K562 (cell line): ENCODE data around the gene POLR2M. TPM values are rescaled to one million over a fixed set of nuclear protein-coding genes. Genes with fewer than 3 reads are reported as not detected.
A peak's percentile ranks its signal among the peaks of the same experiment; 100 is the strongest.

Experiments used
- C11orf30 ChIP-seq: fragments of 450-650 bp; IDR thresholded peaks from 2 replicates; pipeline ENCODE4 v1.6.1; 2016; ENCODE audit warnings: low read depth, mild to moderate bottlenecking
- ETV1 ChIP-seq: fragments of 450-650 bp; conservative IDR thresholded peaks from 2 replicates; pipeline ENCODE4 v1.6.1; 2016; ENCODE audit warnings: missing genetic modification characterization, control low read depth, low read depth, missing compliant biosample characterization
- IFI16 ChIP-seq: fragments of 250-450 bp; sonication (Bioruptor Pico); IDR thresholded peaks from 2 replicates; pipeline ENCODE4 v2.1.2; 2022; ENCODE audit warnings: mild to moderate bottlenecking, inconsistent platforms
- IRF2 ChIP-seq: sonication (generic); formaldehyde crosslinking; IDR thresholded peaks from 2 replicates; pipeline ENCODE4 v1.8.1; 2022; ENCODE audit warnings: mild to moderate bottlenecking, missing genetic modification reagents
- KLF1 ChIP-seq: fragments of 450-650 bp; IDR thresholded peaks from 2 replicates; pipeline ENCODE4 v1.6.1; 2016; ENCODE audit warnings: missing genetic modification characterization, missing compliant biosample characterization
- MCM5 ChIP-seq: fragments of 450-650 bp; IDR thresholded peaks from 2 replicates; pipeline ENCODE4 v1.6.1; 2016; ENCODE audit warnings: low read depth
- MTA1 ChIP-seq: fragments of 450-650 bp; IDR thresholded peaks from 2 replicates; pipeline ENCODE4 v1.6.1; 2017; ENCODE audit warnings: borderline replicate concordance
- MTF1 ChIP-seq: fragments of 250-450 bp; sonication (Bioruptor Pico); IDR thresholded peaks from 2 replicates; pipeline ENCODE4 v1.9.0; 2021; ENCODE audit warnings: moderate library complexity, mild to moderate bottlenecking, inconsistent platforms, borderline replicate concordance
- NFE2L1 ChIP-seq: fragments of 450-650 bp; IDR thresholded peaks from 2 replicates; pipeline ENCODE4 v1.6.1; 2016; ENCODE audit warnings: missing genetic modification characterization, low read depth, mild to moderate bottlenecking, missing compliant biosample characterization, moderate library complexity, borderline replicate concordance
- NFXL1 ChIP-seq: fragments of 450-650 bp; formaldehyde crosslinking; IDR thresholded peaks from 2 replicates; pipeline ENCODE4 v1.4.0; 2021; ENCODE audit warnings: mild to moderate bottlenecking
- POLR2A ChIP-seq: fragments of 450-650 bp; conservative IDR thresholded peaks from 2 replicates; pipeline ENCODE4 v1.6.1; 2016
- POLR2H ChIP-seq: IDR thresholded peaks from 2 replicates; pipeline ENCODE4 v1.6.1; 2016; ENCODE audit warnings: missing genetic modification characterization, low read depth, mild to moderate bottlenecking, control low read depth, missing compliant biosample characterization, moderate library complexity
- SMARCC2 ChIP-seq: fragments of 450-650 bp; IDR thresholded peaks from 2 replicates; pipeline ENCODE4 v1.6.1; 2017; ENCODE audit warnings: antibody characterized with exemption, moderate library complexity, mild to moderate bottlenecking, low read depth
- TRIM24 ChIP-seq, 2 experiments: fragments of 450-650 bp; IDR thresholded peaks; 2 replicates each; pipeline ENCODE4 v1.6.1; 2016
- ZKSCAN1 ChIP-seq: fragments of 150-350 bp; IDR thresholded peaks from 2 replicates; pipeline ENCODE4 v1.6.1; 2016; ENCODE audit warnings: low read depth, low read length
- ZNF197 ChIP-seq: fragments of 200-800 bp; sonication (Bioruptor generic); IDR thresholded peaks from 2 replicates; pipeline ENCODE4 v1.6.1; 2016; ENCODE audit warnings: low read depth, missing genetic modification characterization, missing compliant biosample characterization
- ZNF23 ChIP-seq: fragments of 250-450 bp; sonication (Bioruptor Pico); IDR thresholded peaks from 2 replicates; pipeline ENCODE4 v1.4.0; 2020; ENCODE audit warnings: mild to moderate bottlenecking
- polyA plus RNA-seq, 8 experiments: library from polyadenylated mRNA; depleted of rRNA in 4 of 8; stranded (reverse) in 5 of 8; unstranded in 3 of 8; fragments of >200 nt; fragmentation: Nextera tagmentation in 2 of 8; fragmentation: Illumina TruSeq in 1 of 8; extraction: Ambion mirVana in 2 of 8; extraction: Trizol in 1 of 8; gene quantifications; 2 replicates each; pipeline versions ENCODE4 v1.2.1 to v1.2.3, GENCODE V29; 2011 to 2014; ENCODE audit warnings: inconsistent platforms in 1 of 8, missing spikeins in 1 of 8
- total RNA-seq, 7 experiments: library from RNA; depleted of rRNA in 6 of 7; stranded (reverse); fragments of >200 nt in 6 of 7; fragmentation: Illumina TruSeq in 2 of 7; extraction: Trizol in 2 of 7; gene quantifications; 2 replicates each; pipeline versions ENCODE4 v1.2.1 to v1.2.3, GENCODE V29; 2011 to 2021; ENCODE audit warnings: low replicate concordance in 1 of 7
- TF ChIP-seq, protein P1 (sequence below): sonication (generic); formaldehyde crosslinking; IDR thresholded peaks from 2 replicates; pipeline ENCODE4 v1.8.0; 2022; ENCODE audit warnings: missing genetic modification reagents, mild to moderate bottlenecking, moderate library complexity, borderline replicate concordance
- TF ChIP-seq, protein P2 (sequence below): fragments of 200-800 bp; sonication (Bioruptor generic); IDR thresholded peaks from 2 replicates; pipeline ENCODE4 v1.6.1; 2017; ENCODE audit warnings: missing genetic modification characterization, missing compliant biosample characterization
- TF ChIP-seq, protein P3 (sequence below): sonication (generic); formaldehyde crosslinking; IDR thresholded peaks from 2 replicates; pipeline ENCODE4 v1.8.1; 2023; ENCODE audit warnings: mild to moderate bottlenecking, missing genetic modification reagents
- TF ChIP-seq, protein P4 (sequence below): sonication (generic); formaldehyde crosslinking; IDR thresholded peaks from 2 replicates; pipeline ENCODE4 v1.8.1; 2023; ENCODE audit warnings: mild to moderate bottlenecking, missing genetic modification reagents, moderate library complexity
- TF ChIP-seq, protein P5 (sequence below): fragments of 450-650 bp; formaldehyde crosslinking; IDR thresholded peaks from 2 replicates; pipeline ENCODE4 v1.4.0; 2020; ENCODE audit warnings: mild to moderate bottlenecking, moderate library complexity

Gene POLR2M
- total and polyA plus RNA-seq, 9 of the 15 experiments (the other 6 are each of a cell fraction or from before 2014, with no cell fraction given) = 9.2 to 1,050 (median 43.0) TPM

DNA sequence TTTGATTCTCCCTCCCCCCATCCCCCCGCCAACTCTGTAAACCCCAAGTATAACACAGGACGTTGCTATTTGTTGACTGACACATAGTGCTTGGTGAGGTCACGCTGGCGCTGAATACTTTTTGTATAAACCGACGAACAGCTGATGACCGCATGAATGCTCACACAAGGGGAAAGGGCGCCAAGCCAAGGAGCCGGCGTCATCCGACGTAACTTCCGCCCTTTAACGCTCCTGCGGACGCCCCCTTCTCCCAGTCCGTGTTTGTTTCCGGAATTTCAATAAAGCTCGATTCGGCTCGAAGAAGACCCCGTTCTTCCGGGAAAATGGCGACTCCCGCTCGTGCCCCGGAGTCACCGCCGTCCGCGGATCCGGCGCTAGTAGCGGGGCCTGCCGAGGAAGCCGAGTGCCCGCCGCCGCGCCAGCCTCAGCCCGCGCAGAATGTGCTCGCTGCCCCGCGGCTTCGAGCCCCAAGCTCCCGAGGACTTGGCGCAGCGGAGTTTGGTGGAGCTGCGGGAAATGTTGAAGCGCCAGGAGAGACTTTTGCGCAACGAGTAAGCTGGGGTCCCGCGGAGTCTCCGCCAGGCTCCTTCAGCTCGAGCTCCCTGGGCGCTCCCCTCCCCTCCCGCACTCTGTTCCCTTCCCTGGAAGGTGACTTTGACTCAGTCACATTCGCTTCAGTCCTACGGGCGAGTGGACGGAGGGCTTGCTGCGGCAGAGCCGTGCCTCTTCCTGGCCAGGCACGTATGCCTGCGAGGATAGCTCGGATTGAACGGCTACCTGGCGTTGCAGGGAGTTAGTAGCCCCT, at the start of gene POLR2M (continued):
- TF ChIP-seq MTA1 = no peak
- peak; percentile 89 for TF ChIP-seq POLR2A
- TF ChIP-seq IRF2 (CRISPR knock-in tag) = no peak
- TF ChIP-seq, protein P1, sequence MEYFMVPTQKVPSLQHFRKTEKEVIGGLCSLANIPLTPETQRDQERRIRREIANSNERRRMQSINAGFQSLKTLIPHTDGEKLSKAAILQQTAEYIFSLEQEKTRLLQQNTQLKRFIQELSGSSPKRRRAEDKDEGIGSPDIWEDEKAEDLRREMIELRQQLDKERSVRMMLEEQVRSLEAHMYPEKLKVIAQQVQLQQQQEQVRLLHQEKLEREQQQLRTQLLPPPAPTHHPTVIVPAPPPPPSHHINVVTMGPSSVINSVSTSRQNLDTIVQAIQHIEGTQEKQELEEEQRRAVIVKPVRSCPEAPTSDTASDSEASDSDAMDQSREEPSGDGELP (CRISPR knock-in tag) = peak; percentile 99
- peak; percentile 91 for TF ChIP-seq ZKSCAN1
- no peak for TF ChIP-seq IFI16 (CRISPR knock-in tag)
- TF ChIP-seq, protein P2, sequence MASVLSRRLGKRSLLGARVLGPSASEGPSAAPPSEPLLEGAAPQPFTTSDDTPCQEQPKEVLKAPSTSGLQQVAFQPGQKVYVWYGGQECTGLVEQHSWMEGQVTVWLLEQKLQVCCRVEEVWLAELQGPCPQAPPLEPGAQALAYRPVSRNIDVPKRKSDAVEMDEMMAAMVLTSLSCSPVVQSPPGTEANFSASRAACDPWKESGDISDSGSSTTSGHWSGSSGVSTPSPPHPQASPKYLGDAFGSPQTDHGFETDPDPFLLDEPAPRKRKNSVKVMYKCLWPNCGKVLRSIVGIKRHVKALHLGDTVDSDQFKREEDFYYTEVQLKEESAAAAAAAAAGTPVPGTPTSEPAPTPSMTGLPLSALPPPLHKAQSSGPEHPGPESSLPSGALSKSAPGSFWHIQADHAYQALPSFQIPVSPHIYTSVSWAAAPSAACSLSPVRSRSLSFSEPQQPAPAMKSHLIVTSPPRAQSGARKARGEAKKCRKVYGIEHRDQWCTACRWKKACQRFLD (CRISPR knock-in tag) = peak; percentile 42; the same call in 1 of the 2 replicates
- peak; percentile 28; the same call in 1 of the 2 replicates for TF ChIP-seq KLF1 (tag)
- no peak for TF ChIP-seq MTF1 (CRISPR knock-in tag)
- TF ChIP-seq, protein P3, sequence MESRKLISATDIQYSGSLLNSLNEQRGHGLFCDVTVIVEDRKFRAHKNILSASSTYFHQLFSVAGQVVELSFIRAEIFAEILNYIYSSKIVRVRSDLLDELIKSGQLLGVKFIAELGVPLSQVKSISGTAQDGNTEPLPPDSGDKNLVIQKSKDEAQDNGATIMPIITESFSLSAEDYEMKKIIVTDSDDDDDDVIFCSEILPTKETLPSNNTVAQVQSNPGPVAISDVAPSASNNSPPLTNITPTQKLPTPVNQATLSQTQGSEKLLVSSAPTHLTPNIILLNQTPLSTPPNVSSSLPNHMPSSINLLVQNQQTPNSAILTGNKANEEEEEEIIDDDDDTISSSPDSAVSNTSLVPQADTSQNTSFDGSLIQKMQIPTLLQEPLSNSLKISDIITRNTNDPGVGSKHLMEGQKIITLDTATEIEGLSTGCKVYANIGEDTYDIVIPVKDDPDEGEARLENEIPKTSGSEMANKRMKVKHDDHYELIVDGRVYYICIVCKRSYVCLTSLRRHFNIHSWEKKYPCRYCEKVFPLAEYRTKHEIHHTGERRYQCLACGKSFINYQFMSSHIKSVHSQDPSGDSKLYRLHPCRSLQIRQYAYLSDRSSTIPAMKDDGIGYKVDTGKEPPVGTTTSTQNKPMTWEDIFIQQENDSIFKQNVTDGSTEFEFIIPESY (CRISPR knock-in tag) = peak; percentile 43; the same call in 1 of the 2 replicates
- peak; percentile 91 for TF ChIP-seq ETV1 (tag)
- no peak for TF ChIP-seq ZNF197 (CRISPR knock-in tag)
- TF ChIP-seq NFE2L1 (tag) = no peak
- TF ChIP-seq NFXL1 = no peak
- TF ChIP-seq TRIM24 (IDR thresholded peaks at IDR 0.05) = peak; percentile 46 to 48; a peak in 3 of 4 replicates
- peak; percentile 81 for TF ChIP-seq POLR2H (tag)
- no peak for TF ChIP-seq SMARCC2
- peak; percentile 69 for TF ChIP-seq C11orf30
- TF ChIP-seq, protein P4, sequence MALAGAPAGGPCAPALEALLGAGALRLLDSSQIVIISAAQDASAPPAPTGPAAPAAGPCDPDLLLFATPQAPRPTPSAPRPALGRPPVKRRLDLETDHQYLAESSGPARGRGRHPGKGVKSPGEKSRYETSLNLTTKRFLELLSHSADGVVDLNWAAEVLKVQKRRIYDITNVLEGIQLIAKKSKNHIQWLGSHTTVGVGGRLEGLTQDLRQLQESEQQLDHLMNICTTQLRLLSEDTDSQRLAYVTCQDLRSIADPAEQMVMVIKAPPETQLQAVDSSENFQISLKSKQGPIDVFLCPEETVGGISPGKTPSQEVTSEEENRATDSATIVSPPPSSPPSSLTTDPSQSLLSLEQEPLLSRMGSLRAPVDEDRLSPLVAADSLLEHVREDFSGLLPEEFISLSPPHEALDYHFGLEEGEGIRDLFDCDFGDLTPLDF (CRISPR knock-in tag) = peak; percentile 83
- TF ChIP-seq ZNF23 (CRISPR knock-in tag) = no peak
- no peak for TF ChIP-seq MCM5
- TF ChIP-seq, protein P5, sequence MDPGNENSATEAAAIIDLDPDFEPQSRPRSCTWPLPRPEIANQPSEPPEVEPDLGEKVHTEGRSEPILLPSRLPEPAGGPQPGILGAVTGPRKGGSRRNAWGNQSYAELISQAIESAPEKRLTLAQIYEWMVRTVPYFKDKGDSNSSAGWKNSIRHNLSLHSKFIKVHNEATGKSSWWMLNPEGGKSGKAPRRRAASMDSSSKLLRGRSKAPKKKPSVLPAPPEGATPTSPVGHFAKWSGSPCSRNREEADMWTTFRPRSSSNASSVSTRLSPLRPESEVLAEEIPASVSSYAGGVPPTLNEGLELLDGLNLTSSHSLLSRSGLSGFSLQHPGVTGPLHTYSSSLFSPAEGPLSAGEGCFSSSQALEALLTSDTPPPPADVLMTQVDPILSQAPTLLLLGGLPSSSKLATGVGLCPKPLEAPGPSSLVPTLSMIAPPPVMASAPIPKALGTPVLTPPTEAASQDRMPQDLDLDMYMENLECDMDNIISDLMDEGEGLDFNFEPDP (CRISPR knock-in tag) = no peak
